Liver (tissue), 9 donors: ENCODE measurements around the gene MRPS11. TPM values are rescaled to one million over a fixed set of nuclear protein-coding genes. Genes with fewer than 3 reads are reported as not detected.

ENCODE experiments used
- DNase-seq: peaks from one replicate; pipeline ENCODE4 v3.0.0-alpha.2; 2017; ENCODE audit warnings: low spot score
- H3K27ac ChIP-seq, 2 donors: one replicate each; pipeline ENCODE4 v1.7.0; 2013; ENCODE audit warnings: inconsistent platforms in 2 of 2, low read length in 2 of 2, control low read depth in 1 of 2, low read depth in 1 of 2, mild to moderate bottlenecking in 1 of 2
- H3K27me3 ChIP-seq, 4 donors: one replicate each; pipeline versions ENCODE4 v1.6.1 to v1.7.0; 2013; ENCODE audit warnings: low read length in 3 of 4, inconsistent platforms in 1 of 4, mild to moderate bottlenecking in 1 of 4, moderate library complexity in 1 of 4; ENCODE audit not compliant: control insufficient read depth in 4 of 4, insufficient read depth in 4 of 4
- H3K36me3 ChIP-seq, 4 donors: one replicate each; pipeline versions ENCODE4 v1.6.1 to v1.7.0; 2013; ENCODE audit warnings: low read length in 3 of 4, mild to moderate bottlenecking in 3 of 4, low read depth in 1 of 4, moderate library complexity in 1 of 4; ENCODE audit not compliant: control insufficient read depth in 4 of 4, insufficient read depth in 3 of 4
- H3K4me1 ChIP-seq, 4 donors: one replicate each; pipeline versions ENCODE4 v1.6.1 to v1.7.0; 2013; ENCODE audit warnings: low read length in 3 of 4, mild to moderate bottlenecking in 3 of 4, moderate library complexity in 1 of 4; ENCODE audit not compliant: control insufficient read depth in 4 of 4, insufficient read depth in 4 of 4
- H3K4me3 ChIP-seq, 3 donors: one replicate each; pipeline versions ENCODE4 v1.6.1 to v1.7.0; 2013; ENCODE audit warnings: low read length in 3 of 3, control low read depth in 1 of 3, low read depth in 1 of 3, mild to moderate bottlenecking in 1 of 3
- H3K9ac ChIP-seq, 2 donors: one replicate each; pipeline ENCODE4 v1.7.0; 2013; ENCODE audit warnings: low read length in 2 of 2, mild to moderate bottlenecking in 2 of 2, moderate library complexity in 2 of 2, control low read depth in 1 of 2, low read depth in 1 of 2
- H3K9me3 ChIP-seq, 4 donors: one replicate each; pipeline versions ENCODE4 v1.6.1 to v1.7.0; 2013; ENCODE audit warnings: low read length in 3 of 4; ENCODE audit not compliant: control insufficient read depth in 4 of 4
- CTCF ChIP-seq: fragments of 150-350 bp; IDR thresholded peaks from 2 replicates; pipeline ENCODE4 v1.5.1; 2017; ENCODE audit warnings: improper control_type of control experiment, low read depth, low read length; ENCODE audit not compliant: missing input control
- EGR1 ChIP-seq, 2 donors: IDR thresholded peaks; 2 replicates each; pipeline ENCODE4 v1.6.1; 2016 to 2018; ENCODE audit warnings: antibody characterized with exemption in 2 of 2, low read depth in 2 of 2
- FOXA2 ChIP-seq: IDR thresholded peaks from 2 replicates; pipeline ENCODE4 v1.6.1; 2016; ENCODE audit warnings: antibody characterized with exemption
- GABPA ChIP-seq, 2 donors: IDR thresholded peaks in 1 of 2; conservative IDR thresholded peaks in 1 of 2; 2 replicates each; pipeline ENCODE4 v1.6.1; 2016; ENCODE audit warnings: antibody characterized with exemption in 2 of 2, mild to moderate bottlenecking in 1 of 2, moderate library complexity in 1 of 2
- HNF4A ChIP-seq, 2 donors: conservative IDR thresholded peaks; 2 replicates each; pipeline ENCODE4 v1.6.1; 2016; ENCODE audit warnings: antibody characterized with exemption in 2 of 2, mild to moderate bottlenecking in 2 of 2
- HNF4G ChIP-seq: IDR thresholded peaks from 2 replicates; pipeline ENCODE4 v1.6.1; 2016; ENCODE audit warnings: antibody characterized with exemption
- JUND ChIP-seq, 2 donors: IDR thresholded peaks; 2 replicates each; pipeline ENCODE4 v1.6.1; 2016; ENCODE audit warnings: antibody characterized with exemption in 2 of 2
- MAX ChIP-seq: IDR thresholded peaks from 2 replicates; pipeline ENCODE4 v1.6.1; 2016; ENCODE audit warnings: antibody characterized with exemption
- RAD21 ChIP-seq, 2 donors: IDR thresholded peaks; 2 replicates each; pipeline ENCODE4 v1.6.1; 2016; ENCODE audit warnings: antibody characterized with exemption in 2 of 2, mild to moderate bottlenecking in 2 of 2
- REST ChIP-seq: IDR thresholded peaks from 2 replicates; pipeline ENCODE4 v1.6.1; 2016; ENCODE audit warnings: antibody characterized with exemption, mild to moderate bottlenecking
- RXRA ChIP-seq, 2 donors: IDR thresholded peaks; 2 replicates each; pipeline ENCODE4 v1.6.1; 2017 to 2018; ENCODE audit warnings: antibody characterized with exemption in 2 of 2, mild to moderate bottlenecking in 1 of 2
- SP1 ChIP-seq: IDR thresholded peaks from 2 replicates; pipeline ENCODE4 v1.6.1; 2018; ENCODE audit warnings: antibody characterized with exemption, mild to moderate bottlenecking
- TAF1 ChIP-seq: conservative IDR thresholded peaks from 2 replicates; pipeline ENCODE4 v1.6.1; 2016; ENCODE audit warnings: antibody characterized with exemption, mild to moderate bottlenecking
- ZBTB33 ChIP-seq: IDR thresholded peaks from 2 replicates; pipeline ENCODE4 v1.6.1; 2016; ENCODE audit warnings: antibody characterized with exemption
- WGBS: extraction: QIAGEN DNeasy Blood & Tissue Kit; methylation state at CpG from one replicate; pipeline ENCODE4 v1.1.7; 2013; 5-methylcytosine and 5-hydroxymethylcytosine counted together
- polyA plus RNA-seq, 2 donors: library from polyadenylated mRNA; stranded (reverse) in 1 of 2; unstranded in 1 of 2; fragments of 200-250 nt in 1 of 2; fragments of >200 nt in 1 of 2; fragmentation: Nextera tagmentation in 1 of 2; extraction: Ambion mirVana in 1 of 2; gene quantifications; one replicate each; pipeline versions ENCODE4 v1.2.1 to v1.2.3, GENCODE V29; 2013 to 2015
- total RNA-seq, 2 donors: library from RNA; depleted of rRNA; stranded (reverse); fragments of >200 nt; gene quantifications; one replicate each; pipeline ENCODE4 v1.2.3, GENCODE V29; 2014
- TF ChIP-seq, protein P1 (sequence below): IDR thresholded peaks from 2 replicates; pipeline ENCODE4 v1.6.1; 2016; ENCODE audit warnings: antibody characterized with exemption
- donor health status: healthy.
- donor health status: healthy.
- donor health status: healthy.
- donor health status: healthy.
- donor health status: healthy.

The MRPS11 gene
- total and polyA plus RNA-seq, 4 donors = 20.5 to 54.4 (median 32.3) TPM

- TF ChIP-seq EGR1 (IDR thresholded peaks at IDR 0.05; ENCODE audit: low read depth in 2 of 2) (no peak), HNF4G (no peak), JUND (IDR thresholded peaks at IDR 0.05) (no peak), SP1 (no peak), REST (no peak), FOXA2 (no peak), RXRA (IDR thresholded peaks at IDR 0.05) (no peak), TAF1 (no peak)
- Histone ChIP-seq H3K9me3 (no peaks in the 10 kb centered on the region), H3K27me3 (no peaks in the 10 kb centered on the region), H3K4me1 (no peaks in the 10 kb centered on the region), H3K36me3 (no peaks in the 10 kb centered on the region), H3K4me3 (no peak overlapping the region), H3K9ac (no peak overlapping the region), H3K27ac (no peak overlapping the region)
- DNase-seq = no peak
- WGBS = 84% methylated on average over 2 of the region's 2 CpGs
Measured at GRCh38 chr15:88487178-88487795, 19.8 kb downstream of the MRPS11 start.

DNA sequence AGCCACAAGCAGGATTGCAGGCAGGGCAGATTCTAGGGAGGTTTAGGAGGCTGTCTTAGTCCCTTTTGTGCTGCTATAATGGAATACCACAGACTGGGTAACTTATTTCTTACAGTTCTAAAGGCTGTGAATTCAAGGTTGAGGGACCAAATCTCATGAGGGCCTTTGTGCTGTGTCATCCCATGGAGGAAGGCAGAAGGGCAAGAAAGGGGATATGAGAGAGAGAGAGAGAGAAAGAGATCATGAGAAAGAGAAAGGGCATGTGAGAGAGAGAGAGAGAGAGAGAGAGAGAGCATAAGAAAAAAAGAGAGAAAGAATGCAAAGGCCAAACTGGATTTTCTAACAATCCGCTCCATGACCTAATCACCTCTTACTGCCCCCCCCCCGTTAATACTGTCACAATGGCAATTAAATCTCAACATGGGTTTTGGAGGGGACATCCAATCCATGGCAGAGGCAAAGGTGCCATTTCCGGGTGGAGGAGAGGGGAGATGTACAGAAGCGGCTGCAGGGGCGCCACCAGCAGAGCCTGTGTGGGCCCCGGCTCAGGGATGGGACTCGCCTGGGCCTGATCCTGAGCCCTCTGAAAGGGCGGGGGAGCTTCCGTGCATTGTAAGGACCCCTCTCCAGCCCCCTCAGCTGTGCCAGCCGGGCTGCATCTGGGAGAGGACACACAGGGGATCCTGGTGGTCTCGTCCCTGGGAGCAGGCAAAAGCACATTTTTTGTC is 20.5 kb downstream of the MRPS11 start:
- 70% methylated on average over 11 of the region's 11 CpGs for WGBS
- no peak for DNase-seq
- Histone ChIP-seq H3K9ac (no peak overlapping the region), H3K27me3 (no peaks in the 10 kb centered on the region), H3K9me3 (no peaks in the 10 kb centered on the region), H3K36me3 (no peaks in the 10 kb centered on the region), H3K4me1 (no peaks in the 10 kb centered on the region), H3K27ac (no peak overlapping the region), H3K4me3 (no peak overlapping the region)
- TF ChIP-seq HNF4A (conservative IDR thresholded peaks at IDR 0.05) (no peak), TAF1 (no peak), JUND (IDR thresholded peaks at IDR 0.05) (no peak), CTCF (no peak), GABPA (IDR thresholded peaks at IDR 0.05 in 1 of 2, conservative IDR thresholded peaks at IDR 0.05 in 1 of 2) (no peak), RXRA (IDR thresholded peaks at IDR 0.05) (no peak), SP1 (no peak), FOXA2 (no peak), MAX (no peak), HNF4G (no peak), RAD21 (IDR thresholded peaks at IDR 0.05) (no peak), ZBTB33 (no peak)
- TF ChIP-seq, protein P1, sequence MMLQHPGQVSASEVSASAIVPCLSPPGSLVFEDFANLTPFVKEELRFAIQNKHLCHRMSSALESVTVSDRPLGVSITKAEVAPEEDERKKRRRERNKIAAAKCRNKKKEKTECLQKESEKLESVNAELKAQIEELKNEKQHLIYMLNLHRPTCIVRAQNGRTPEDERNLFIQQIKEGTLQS = no peak
